Activated CD8-positive, alpha-beta T cell treated with anti-CD3 and anti-CD28 coated beads, Interleukin-2, amount 10 ng/mL, durations not matched to agents 7 days and 5 days (primary cell): Measurements from ENCODE around the gene ATP23. TPM values are rescaled to one million over a fixed set of nuclear protein-coding genes. Genes with fewer than 3 reads are reported as not detected.

ENCODE experiments used
- ATAC-seq: fragments of 150-1000 bp; cut with Tn5 transposase; one replicate; pipeline ENCODE4 v1.10.0; 2021; ENCODE audit warnings: moderate library complexity
- CTCF ChIA-PET: fragments of 350-600 bp; sonication (Branson Sonifier 250); formaldehyde crosslinking; loops from one replicate; lab custom pipeline; 2021; ENCODE audit warnings: antibody characterized with exemption; lab: Charles Lee
- POLR2A ChIA-PET: fragments of 350-600 bp; sonication (Branson Sonifier 250); formaldehyde crosslinking; loops from one replicate; lab custom pipeline; 2021; ENCODE audit warnings: antibody characterized with exemption; lab: Charles Lee
- DNase-seq: peaks from one replicate; pipeline ENCODE4 v3.0.0-alpha.2; 2020
- H3K27ac Mint-ChIP-seq: one replicate; pipeline ENCODE4 v1.8.0; 2021; ENCODE audit warnings: mild to moderate bottlenecking, mixed read lengths
- H3K27me3 Mint-ChIP-seq: one replicate; pipeline ENCODE4 v1.8.0; 2021; ENCODE audit warnings: low read depth, mixed read lengths
- H3K36me3 Mint-ChIP-seq: one replicate; pipeline ENCODE4 v1.8.0; 2021; ENCODE audit warnings: low read depth, mixed read lengths
- H3K4me1 Mint-ChIP-seq: one replicate; pipeline ENCODE4 v1.8.0; 2021; ENCODE audit warnings: low read depth, mixed read lengths
- H3K4me3 Mint-ChIP-seq: one replicate; pipeline ENCODE4 v1.8.0; 2021; ENCODE audit warnings: mild to moderate bottlenecking, mixed read lengths
- H3K9me3 Mint-ChIP-seq: one replicate; pipeline ENCODE4 v1.8.0; 2022; ENCODE audit warnings: mixed read lengths; ENCODE audit not compliant: insufficient read depth
- total RNA-seq, 2 experiments: library from RNA; stranded (reverse); gene quantifications; one replicate each; pipeline ENCODE4 v1.2.3, GENCODE V29; 2021

The ATP23 gene
- total RNA-seq, 2 experiments from 2014 or later = 19.3 to 21.3 TPM

DNA sequence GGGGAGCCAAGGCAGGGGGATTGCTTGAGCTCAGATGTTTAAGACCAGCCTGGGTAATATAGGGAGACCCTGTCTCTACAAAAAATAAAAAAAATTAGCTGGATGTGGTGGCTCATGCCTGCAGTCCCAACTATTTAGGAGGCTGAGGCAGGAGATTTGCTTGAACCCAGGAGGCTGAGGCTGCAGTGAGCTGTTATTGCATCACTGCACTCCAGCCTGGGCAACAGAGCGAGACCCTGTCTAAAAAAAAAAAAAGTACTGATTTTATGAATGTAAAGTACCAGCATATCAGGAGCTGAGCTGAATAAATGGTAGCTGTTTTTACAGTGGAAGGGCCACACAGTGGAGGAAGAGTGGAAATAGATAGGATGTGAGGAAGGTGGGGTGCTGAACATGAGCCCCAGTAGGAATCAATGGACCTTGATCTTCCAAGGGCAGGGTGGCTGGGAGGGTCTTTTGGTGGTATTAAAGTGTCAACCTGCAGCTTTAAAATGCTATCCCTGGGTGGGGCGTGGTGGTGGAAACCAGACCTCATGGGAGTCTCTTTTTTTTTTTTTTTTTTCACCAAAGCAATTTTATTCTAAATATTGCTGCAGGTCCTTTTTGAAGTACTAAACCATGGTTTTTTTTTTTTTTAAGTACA is 2.2 kb downstream of the ATP23 start:
- ATAC-seq (no peak), DNase-seq (no peak)
- Mint-ChIP-seq H3K36me3 (peaks cover 7% of the 10 kb centered on the region), H3K9me3 (no peaks in the 10 kb centered on the region), H3K4me3 (no peak overlapping the region), H3K27me3 (no peaks in the 10 kb centered on the region), H3K27ac (no peak overlapping the region), H3K4me1 (peaks cover 43% of the 10 kb centered on the region)
- ChIA-PET CTCF (no interaction called here), POLR2A (no interaction called here)

DNA sequence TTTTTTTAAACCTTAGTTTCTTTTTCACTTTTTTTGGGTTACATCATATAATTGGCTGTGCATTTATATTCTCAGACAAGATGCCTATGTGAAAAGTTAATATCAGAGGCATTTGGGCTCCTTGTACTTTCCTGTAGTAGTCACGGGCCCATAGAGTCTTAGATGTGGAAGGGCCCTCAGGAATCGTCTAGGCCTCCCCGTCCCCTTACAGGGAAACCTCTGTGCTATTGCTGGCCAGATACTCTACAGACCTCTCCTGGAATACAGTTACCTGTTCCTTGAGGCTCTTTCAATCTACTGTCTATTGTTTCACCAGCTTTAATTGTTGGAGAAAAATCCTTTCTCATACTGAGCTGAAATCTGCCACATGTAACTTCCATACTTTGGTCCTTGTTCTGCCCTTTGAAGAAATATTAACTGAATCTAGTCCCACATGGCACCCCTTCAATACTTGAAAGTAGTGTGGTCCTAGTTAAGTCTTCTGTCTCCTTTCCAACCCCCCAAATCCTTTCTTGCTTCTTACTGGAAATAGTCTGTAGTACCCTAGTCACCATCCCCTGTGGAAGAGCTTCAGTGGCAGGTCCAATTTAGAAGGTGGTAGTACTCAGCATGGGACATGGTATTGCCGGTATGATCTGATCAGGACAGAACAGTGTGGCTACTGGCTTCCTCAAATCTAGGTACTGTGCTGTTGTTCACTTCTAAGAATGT is 3.1 kb downstream of the ATP23 start:
- Mint-ChIP-seq H3K36me3 (peaks cover 11% of the 10 kb centered on the region), H3K4me1 (peaks cover 41% of the 10 kb centered on the region), H3K27me3 (no peaks in the 10 kb centered on the region), H3K27ac (no peak overlapping the region), H3K9me3 (no peaks in the 10 kb centered on the region), H3K4me3 (peak overlapping the region; percentile 9)
- ChIA-PET CTCF (no interaction called here), POLR2A (no interaction called here)
- DNase-seq = no peak
- no peak for ATAC-seq

DNA sequence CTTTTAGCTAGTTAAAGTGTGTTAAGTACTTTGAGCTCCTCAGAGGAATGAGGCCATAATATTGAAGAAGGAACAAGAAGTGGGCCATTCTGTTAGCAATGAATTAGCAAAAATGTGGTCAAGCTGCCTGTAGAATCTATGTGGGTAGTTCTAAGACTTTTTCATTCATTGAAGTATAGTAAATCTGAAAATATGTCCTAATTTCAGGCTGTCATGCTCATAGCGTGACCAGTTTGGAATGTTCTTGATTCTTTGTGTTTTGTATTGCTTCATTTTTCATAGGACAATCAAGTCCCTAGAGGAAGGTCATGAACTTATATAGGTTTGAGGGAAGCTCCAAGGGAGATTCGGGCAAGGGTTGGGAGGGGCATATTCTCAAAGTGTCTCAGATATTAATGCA is 11.4 kb downstream of the ATP23 start:
- Mint-ChIP-seq H3K4me3 (no peak overlapping the region), H3K9me3 (no peaks in the 10 kb centered on the region), H3K4me1 (no peaks in the 10 kb centered on the region), H3K36me3 (peaks cover 56% of the 10 kb centered on the region), H3K27ac (no peak overlapping the region), H3K27me3 (no peaks in the 10 kb centered on the region)
- ChIA-PET POLR2A (no interaction called here), CTCF (interaction anchor here (2.5 kb wide), 1 partner anchor 11 kb away, joined by 7 read pairs; the partner anchor contains the start of gene ATP23)
- no peak for ATAC-seq
- DNase-seq = no peak

GRCh38 chr12:57954768-57955167 is 13.4 kb downstream of the ATP23 start:
- peaks cover 7% of the 10 kb centered on the region for H3K9me3 Mint-ChIP-seq
- CTCF ChIA-PET = no interaction called here

GRCh38 chr12:57958061-57958657 is 16.8 kb downstream of the ATP23 start:
- Mint-ChIP-seq H3K4me1 (no peaks in the 10 kb centered on the region), H3K4me3 (no peak overlapping the region), H3K27me3 (no peaks in the 10 kb centered on the region), H3K9me3 (peaks cover 7% of the 10 kb centered on the region), H3K27ac (no peak overlapping the region), H3K36me3 (peaks cover 52% of the 10 kb centered on the region)
- no peak for DNase-seq
- ChIA-PET POLR2A (no interaction called here), CTCF (no interaction called here)
- no peak for ATAC-seq

More at GRCh38 chr12:57954768-57955167, 13.4 kb downstream of the ATP23 start:
- POLR2A ChIA-PET = no interaction called here
- Mint-ChIP-seq H3K36me3 (peaks cover 67% of the 10 kb centered on the region), H3K27ac (no peak overlapping the region), H3K4me1 (no peaks in the 10 kb centered on the region), H3K27me3 (no peaks in the 10 kb centered on the region), H3K4me3 (no peak overlapping the region)
- DNase-seq (no peak), ATAC-seq (no peak)

- Mint-ChIP-seq H3K27ac (no peak overlapping the region), H3K27me3 (peaks cover 7% of the 10 kb centered on the region), H3K36me3 (peaks cover 1% of the 10 kb centered on the region), H3K4me3 (no peak overlapping the region), H3K9me3 (no peaks in the 10 kb centered on the region), H3K4me1 (no peaks in the 10 kb centered on the region)
- no peak for ATAC-seq
- ChIA-PET CTCF (no interaction called here), POLR2A (no interaction called here)
- no peak for DNase-seq
Observed at GRCh38 chr12:57964421-57964820, 23.1 kb downstream of the ATP23 start.

DNA sequence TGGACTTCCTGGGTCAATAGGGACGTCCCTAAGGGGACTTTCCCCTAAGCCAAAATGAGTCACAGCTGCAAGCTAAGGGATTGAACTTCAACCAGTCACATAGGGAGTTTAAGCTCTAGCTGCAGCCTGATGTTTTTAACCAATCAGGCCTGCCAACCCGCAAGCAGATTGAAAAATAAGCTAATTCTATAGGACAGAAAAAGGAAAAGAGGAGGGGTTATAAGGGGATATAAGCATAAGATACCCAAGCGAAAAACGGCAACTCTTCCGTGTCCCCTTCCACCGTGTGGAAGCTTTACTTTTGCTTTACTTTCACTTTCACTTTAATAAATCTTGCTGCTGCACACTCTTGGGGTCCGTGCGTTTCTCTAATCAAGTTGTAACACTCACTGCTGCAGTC is 24.4 kb downstream of the ATP23 start:
- DNase-seq (no peak), ATAC-seq (no peak)
- no peak overlapping the region for H3K4me3 Mint-ChIP-seq
- H3K27me3 Mint-ChIP-seq = peaks cover 7% of the 10 kb centered on the region
- ChIA-PET CTCF (no interaction called here), POLR2A (no interaction called here)
- peaks cover 3% of the 10 kb centered on the region for H3K9me3 Mint-ChIP-seq
- no peak overlapping the region for H3K27ac Mint-ChIP-seq
- no peaks in the 10 kb centered on the region for H3K36me3 Mint-ChIP-seq
- no peaks in the 10 kb centered on the region for H3K4me1 Mint-ChIP-seq

DNA sequence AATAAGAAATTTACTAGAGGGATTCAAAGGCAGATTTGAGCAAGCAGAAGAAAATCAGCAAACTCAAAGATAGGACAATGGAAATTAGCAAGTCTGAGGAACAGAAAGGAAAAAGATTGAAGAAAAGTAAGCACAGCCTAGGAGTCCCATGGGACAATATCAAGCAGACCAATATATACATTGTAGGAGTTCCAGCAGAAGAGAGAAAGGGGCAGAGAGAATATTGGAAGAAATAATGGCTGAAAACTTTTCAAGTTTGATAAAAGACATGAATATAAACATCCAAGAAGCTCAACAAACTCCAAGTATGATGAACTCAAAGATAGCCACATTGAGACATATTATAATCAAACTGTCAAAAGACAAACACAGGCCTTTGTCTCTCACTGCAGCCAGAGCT is 25.2 kb downstream of the ATP23 start:
- Mint-ChIP-seq H3K9me3 (peaks cover 3% of the 10 kb centered on the region), H3K4me3 (no peak overlapping the region), H3K36me3 (no peaks in the 10 kb centered on the region), H3K27ac (no peak overlapping the region), H3K4me1 (no peaks in the 10 kb centered on the region), H3K27me3 (peaks cover 7% of the 10 kb centered on the region)
- POLR2A ChIA-PET = no interaction called here
- ATAC-seq (no peak), DNase-seq (no peak)
- CTCF ChIA-PET = no interaction called here

- POLR2A ChIA-PET = interaction anchor here (0.6 kb wide), 1 partner anchor 280 kb away, joined by 4 read pairs; no protein-coding TSS in a partner anchor
- H3K9me3 Mint-ChIP-seq = no peaks in the 10 kb centered on the region
- no peaks in the 10 kb centered on the region for H3K4me1 Mint-ChIP-seq
- DNase-seq = peak; percentile 35
- no peak overlapping the region for H3K4me3 Mint-ChIP-seq
- peaks cover 11% of the 10 kb centered on the region for H3K27me3 Mint-ChIP-seq
- CTCF ChIA-PET = interaction anchor here (0.6 to 1.5 kb wide), 4 partner anchors 9 to 1611 kb away, joined by 3 read pairs; partner anchors contain the start of gene ATP23
- no peaks in the 10 kb centered on the region for H3K36me3 Mint-ChIP-seq
- ATAC-seq = no peak
- no peak overlapping the region for H3K27ac Mint-ChIP-seq
Observed at GRCh38 chr12:57983146-57983857, 41.9 kb downstream of the ATP23 start.

DNA sequence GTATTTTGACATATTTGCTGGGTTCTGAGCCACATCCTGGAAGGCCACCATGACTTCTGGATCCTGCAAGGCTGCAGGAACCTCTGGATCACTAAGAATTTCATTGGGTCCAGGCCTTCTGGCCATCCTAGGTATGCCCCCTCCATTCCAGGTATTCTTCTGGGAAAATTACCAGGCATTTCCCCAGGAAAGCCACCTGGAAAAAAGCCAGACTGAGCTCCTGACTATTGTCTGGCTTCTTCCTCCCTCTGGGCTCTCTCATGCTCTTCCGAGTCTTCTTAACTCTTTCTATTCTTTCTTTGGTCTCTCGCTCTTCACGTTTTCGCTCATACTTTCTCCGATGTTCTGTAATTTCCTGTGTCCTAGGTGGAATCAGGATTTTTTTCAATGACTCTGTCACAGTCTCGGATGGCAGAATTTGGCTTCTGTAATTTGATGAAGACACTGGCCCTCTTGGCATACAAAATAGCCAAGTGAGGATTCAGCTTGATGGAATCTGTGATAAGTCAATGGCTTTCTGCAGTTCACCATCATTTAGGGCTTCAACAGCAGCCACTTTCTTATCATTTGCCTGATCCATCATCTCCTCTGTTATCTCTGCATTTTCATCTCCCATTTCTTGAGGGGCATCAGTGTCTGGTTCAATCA is 42.6 kb downstream of the ATP23 start:
- ATAC-seq (no peak), DNase-seq (no peak)
- Mint-ChIP-seq H3K27me3 (peaks cover 10% of the 10 kb centered on the region), H3K27ac (no peak overlapping the region), H3K36me3 (no peaks in the 10 kb centered on the region), H3K4me1 (no peaks in the 10 kb centered on the region), H3K4me3 (no peak overlapping the region), H3K9me3 (no peaks in the 10 kb centered on the region)
- POLR2A ChIA-PET = no interaction called here
- CTCF ChIA-PET = interaction anchor here (1.0 to 1.5 kb wide), 3 partner anchors 9 to 43 kb away, joined by 3 read pairs; partner anchors contain the start of gene ATP23

GRCh38 chr12:57984629-57985151 is 43.3 kb downstream of the ATP23 start:
- ChIA-PET CTCF (no interaction called here), POLR2A (no interaction called here)
- Mint-ChIP-seq H3K4me1 (no peaks in the 10 kb centered on the region), H3K36me3 (no peaks in the 10 kb centered on the region), H3K4me3 (no peak overlapping the region), H3K27ac (no peak overlapping the region), H3K9me3 (no peaks in the 10 kb centered on the region), H3K27me3 (peaks cover 12% of the 10 kb centered on the region)
- no peak for ATAC-seq
- no peak for DNase-seq
